Neural progenitor cell (in vitro differentiated cells): Measurements from ENCODE around the gene DNAJC28. TPM values are rescaled to one million over a fixed set of nuclear protein-coding genes. Genes with fewer than 3 reads are reported as not detected.

ENCODE experiments used
- DNase-seq: peaks from one replicate; pipeline ENCODE4 v3.0.0-alpha.2; 2016; ENCODE audit warnings: low spot score
- H2AFZ ChIP-seq: fragments of 200-600 bp; sonication (generic); replicated peaks from 2 replicates; pipeline ENCODE4 v1.6.1; 2016; ENCODE audit warnings: antibody characterized with exemption
- H3F3A ChIP-seq: fragments of 200-600 bp; sonication (generic); 2 replicates; pipeline ENCODE4 v1.6.1; 2016; ENCODE audit warnings: antibody characterized with exemption, low read depth
- H3K27ac ChIP-seq: fragments of 200-600 bp; sonication (generic); 2 replicates; pipeline ENCODE4 v1.5.1; 2016; ENCODE audit warnings: mild to moderate bottlenecking
- H3K27me3 ChIP-seq: fragments of 200-600 bp; sonication (generic); 2 replicates; pipeline ENCODE4 v1.6.1; 2016; ENCODE audit warnings: mild to moderate bottlenecking, moderate library complexity
- H3K36me3 ChIP-seq: fragments of 200-600 bp; sonication (generic); 2 replicates; pipeline ENCODE4 v1.5.1; 2016
- H3K4me1 ChIP-seq: fragments of 200-600 bp; sonication (generic); 2 replicates; pipeline ENCODE4 v1.6.1; 2016; ENCODE audit warnings: mixed run types
- H3K4me2 ChIP-seq: fragments of 200-600 bp; sonication (generic); 2 replicates; pipeline ENCODE4 v1.6.1; 2016
- H3K4me3 ChIP-seq: fragments of 200-600 bp; sonication (generic); 2 replicates; pipeline ENCODE4 v1.5.1; 2016
- H3K79me2 ChIP-seq: fragments of 200-600 bp; sonication (generic); 2 replicates; pipeline ENCODE4 v1.6.1; 2016; ENCODE audit warnings: low read depth
- H3K9ac ChIP-seq: fragments of 200-600 bp; sonication (generic); 2 replicates; pipeline ENCODE4 v1.6.1; 2016
- H3K9me3 ChIP-seq: fragments of 200-600 bp; sonication (generic); 2 replicates; pipeline ENCODE4 v1.5.1; 2016; ENCODE audit warnings: low read depth
- H4K20me1 ChIP-seq: fragments of 200-600 bp; sonication (generic); 2 replicates; pipeline ENCODE4 v1.6.1; 2016; ENCODE audit warnings: low read depth
- H3K27ac Mint-ChIP-seq: 3 replicates; pipeline ENCODE4 v1.8.0; 2021; ENCODE audit warnings: mixed read lengths
- H3K27me3 Mint-ChIP-seq: 2 replicates; pipeline ENCODE4 v1.8.0; 2022; ENCODE audit warnings: low read depth, mild to moderate bottlenecking, inconsistent platforms, moderate library complexity, mixed read lengths; ENCODE audit not compliant: insufficient read depth
- H3K36me3 Mint-ChIP-seq: 3 replicates; pipeline ENCODE4 v1.8.0; 2021; ENCODE audit warnings: mixed read lengths
- H3K4me1 Mint-ChIP-seq: 3 replicates; pipeline ENCODE4 v1.8.0; 2021; ENCODE audit warnings: mixed read lengths
- H3K4me3 Mint-ChIP-seq: 3 replicates; pipeline ENCODE4 v1.8.0; 2021; ENCODE audit warnings: mild to moderate bottlenecking, moderate library complexity, mixed read lengths
- H3K9me3 Mint-ChIP-seq: 3 replicates; pipeline ENCODE4 v1.8.0; 2020; ENCODE audit warnings: mixed read lengths
- CTCF ChIP-seq: fragments of 200-600 bp; sonication (generic); IDR thresholded peaks from 2 replicates; pipeline ENCODE4 v1.5.1; 2017; ENCODE audit warnings: antibody characterized with exemption, mild to moderate bottlenecking
- EZH2 ChIP-seq: fragments of 200-600 bp; sonication (generic); IDR thresholded peaks from 2 replicates; pipeline ENCODE4 v1.6.1; 2017; ENCODE audit warnings: antibody characterized with exemption, mild to moderate bottlenecking, moderate library complexity
- EZH2phosphoT487 ChIP-seq: fragments of 200-600 bp; sonication (generic); IDR thresholded peaks from 2 replicates; pipeline ENCODE4 v1.6.1; 2017; ENCODE audit warnings: antibody characterized with exemption
- total RNA-seq: library from RNA; depleted of rRNA; stranded (reverse); fragments of >200 nt; gene quantifications from 2 replicates; pipeline ENCODE4 v1.2.3, GENCODE V29; 2015; ENCODE audit warnings: low replicate concordance

The DNAJC28 gene
- total RNA-seq, 1 donor from 2014 or later = 3.8 TPM

DNA sequence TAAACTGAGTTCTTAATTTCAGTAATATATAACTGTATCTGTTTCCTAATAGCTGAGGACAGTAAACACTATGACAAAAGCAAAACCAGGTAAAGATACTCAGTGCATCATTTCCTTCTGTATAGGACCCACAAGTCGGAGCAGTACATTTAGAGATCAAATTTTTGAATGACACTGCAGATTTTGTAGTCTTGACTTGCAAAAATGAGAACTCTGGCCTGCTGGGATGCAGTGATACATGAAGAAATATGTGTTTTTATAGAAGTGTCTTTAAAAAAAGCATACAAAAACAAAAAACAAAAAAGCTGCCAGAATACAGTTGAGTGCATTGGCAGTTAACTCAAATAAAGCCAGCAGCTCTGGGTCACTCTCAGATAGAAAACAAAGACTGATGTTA lies 31.4 kb upstream of the DNAJC28 start:
- TF ChIP-seq CTCF = no peak
- TF ChIP-seq EZH2phosphoT487 = no peak
- no peak for TF ChIP-seq EZH2
- H3K4me2 ChIP-seq = no peak overlapping the region
- no peak for DNase-seq
- H3K27ac Mint-ChIP-seq = no peak overlapping the region
- H3F3A ChIP-seq = peaks cover 11% of the 10 kb centered on the region
- H4K20me1 ChIP-seq = no peaks in the 10 kb centered on the region
- no peak overlapping the region for H3K4me3 Mint-ChIP-seq
- no peaks in the 10 kb centered on the region for H3K4me1 ChIP-seq
- no peaks in the 10 kb centered on the region for H3K27me3 ChIP-seq
- H3K36me3 Mint-ChIP-seq = peaks cover 16% of the 10 kb centered on the region
- no peaks in the 10 kb centered on the region for H3K9me3 Mint-ChIP-seq
- H3K27me3 Mint-ChIP-seq = no peaks in the 10 kb centered on the region
- peaks cover 14% of the 10 kb centered on the region for H3K36me3 ChIP-seq
- H3K27ac ChIP-seq = no peak overlapping the region
- H3K79me2 ChIP-seq = no peaks in the 10 kb centered on the region
- no peaks in the 10 kb centered on the region for H3K4me1 Mint-ChIP-seq
- no peak overlapping the region for H3K4me3 ChIP-seq
- H2AFZ ChIP-seq = no peak overlapping the region
- no peak overlapping the region for H3K9ac ChIP-seq
- H3K9me3 ChIP-seq = no peaks in the 10 kb centered on the region

GRCh38 chr21:33522297-33522952 lies 30.9 kb upstream of the DNAJC28 start:
- Histone ChIP-seq H3K36me3 (peaks cover 14% of the 10 kb centered on the region), H3K9ac (no peak overlapping the region), H3K79me2 (no peaks in the 10 kb centered on the region), H3K9me3 (no peaks in the 10 kb centered on the region), H2AFZ (no peak overlapping the region), H3F3A (peaks cover 11% of the 10 kb centered on the region), H3K4me3 (no peak overlapping the region), H3K27me3 (no peaks in the 10 kb centered on the region), H3K4me1 (no peaks in the 10 kb centered on the region), H4K20me1 (no peaks in the 10 kb centered on the region), H3K27ac (no peak overlapping the region), H3K4me2 (no peak overlapping the region)
- TF ChIP-seq EZH2phosphoT487 (no peak), CTCF (no peak), EZH2 (no peak)
- Mint-ChIP-seq H3K4me3 (no peak overlapping the region), H3K36me3 (peaks cover 15% of the 10 kb centered on the region), H3K9me3 (no peaks in the 10 kb centered on the region), H3K27ac (no peak overlapping the region), H3K4me1 (no peaks in the 10 kb centered on the region), H3K27me3 (no peaks in the 10 kb centered on the region)
- DNase-seq = no peak

DNA sequence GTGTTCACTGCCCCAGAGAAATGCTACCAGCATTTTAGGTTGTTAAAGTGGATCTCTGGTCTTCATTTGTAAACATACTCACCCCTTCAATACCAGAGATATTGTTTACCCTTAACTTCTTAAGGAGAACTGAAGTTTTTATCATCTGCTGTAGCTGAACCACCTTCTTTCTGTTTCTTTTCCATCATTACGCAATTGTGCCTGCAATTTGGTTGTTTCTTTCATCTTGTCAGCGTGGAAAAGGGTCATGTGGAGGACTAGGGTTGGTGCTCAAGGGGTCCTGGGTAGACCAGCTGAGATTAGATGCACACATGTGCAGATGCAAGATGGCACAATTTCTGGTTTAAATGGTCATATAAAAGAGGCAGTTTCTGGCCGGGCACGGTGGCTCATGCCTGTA lies 27.4 kb upstream of the DNAJC28 start:
- Histone ChIP-seq H3K4me1 (no peaks in the 10 kb centered on the region), H4K20me1 (no peaks in the 10 kb centered on the region), H3K27me3 (no peaks in the 10 kb centered on the region), H3K9me3 (no peaks in the 10 kb centered on the region), H3K27ac (no peak overlapping the region), H3F3A (no peaks in the 10 kb centered on the region), H3K79me2 (no peaks in the 10 kb centered on the region), H3K4me3 (no peak overlapping the region), H3K9ac (no peak overlapping the region), H3K36me3 (peaks cover 15% of the 10 kb centered on the region), H3K4me2 (no peak overlapping the region), H2AFZ (no peak overlapping the region)
- peaks cover 31% of the 10 kb centered on the region for H3K36me3 Mint-ChIP-seq
- H3K27ac Mint-ChIP-seq = no peak overlapping the region
- no peaks in the 10 kb centered on the region for H3K27me3 Mint-ChIP-seq
- no peak for TF ChIP-seq EZH2
- no peak for TF ChIP-seq CTCF
- no peak for TF ChIP-seq EZH2phosphoT487
- no peak for DNase-seq
- no peak overlapping the region for H3K4me3 Mint-ChIP-seq
- H3K4me1 Mint-ChIP-seq = no peaks in the 10 kb centered on the region
- H3K9me3 Mint-ChIP-seq = no peaks in the 10 kb centered on the region
